Dedifferentiated amniotic fluid mesenchymal stem cell (primary cell): ENCODE data around the gene LNX2.
A peak's percentile ranks its signal among the peaks of the same experiment; 100 is the strongest.

Source experiments
- DNase-seq: peaks from one replicate; pipeline ENCODE4 v3.0.0-alpha.2; 2016; ENCODE audit errors: extremely low spot score

The LNX2 gene

DNA sequence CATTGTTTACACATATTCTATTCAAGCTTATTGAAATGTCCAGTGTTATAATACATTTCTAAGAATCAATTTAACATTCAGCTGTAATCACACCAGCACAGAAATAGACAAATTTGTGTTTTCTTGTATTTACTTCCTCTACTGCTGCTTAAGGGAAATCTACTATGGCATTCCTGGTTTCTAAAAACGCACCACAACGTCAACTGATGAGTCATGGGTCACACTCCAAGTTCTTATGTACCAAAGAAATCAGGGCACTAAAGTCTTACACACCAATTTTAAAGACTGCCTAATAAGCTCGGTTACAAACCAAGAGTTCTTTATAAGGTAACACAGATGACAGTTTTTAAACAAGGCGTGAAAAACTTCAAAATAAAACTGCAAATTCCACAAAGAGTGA, 13.2 kb downstream of the LNX2 start:
- DNase-seq: peak; percentile 50

- no peak for DNase-seq
Measured at GRCh38 chr13:27605610-27606200, 14.6 kb downstream of the LNX2 start.

GRCh38 chr13:27605099-27605498, 15.2 kb downstream of the LNX2 start:
- no peak for DNase-seq

- no peak for DNase-seq
Measured at GRCh38 chr13:27601803-27602202, 18.5 kb downstream of the LNX2 start.

GRCh38 chr13:27601208-27601607, 19.1 kb downstream of the LNX2 start:
- no peak for DNase-seq

GRCh38 chr13:27600711-27601110, 19.6 kb downstream of the LNX2 start:
- DNase-seq: no peak

DNA sequence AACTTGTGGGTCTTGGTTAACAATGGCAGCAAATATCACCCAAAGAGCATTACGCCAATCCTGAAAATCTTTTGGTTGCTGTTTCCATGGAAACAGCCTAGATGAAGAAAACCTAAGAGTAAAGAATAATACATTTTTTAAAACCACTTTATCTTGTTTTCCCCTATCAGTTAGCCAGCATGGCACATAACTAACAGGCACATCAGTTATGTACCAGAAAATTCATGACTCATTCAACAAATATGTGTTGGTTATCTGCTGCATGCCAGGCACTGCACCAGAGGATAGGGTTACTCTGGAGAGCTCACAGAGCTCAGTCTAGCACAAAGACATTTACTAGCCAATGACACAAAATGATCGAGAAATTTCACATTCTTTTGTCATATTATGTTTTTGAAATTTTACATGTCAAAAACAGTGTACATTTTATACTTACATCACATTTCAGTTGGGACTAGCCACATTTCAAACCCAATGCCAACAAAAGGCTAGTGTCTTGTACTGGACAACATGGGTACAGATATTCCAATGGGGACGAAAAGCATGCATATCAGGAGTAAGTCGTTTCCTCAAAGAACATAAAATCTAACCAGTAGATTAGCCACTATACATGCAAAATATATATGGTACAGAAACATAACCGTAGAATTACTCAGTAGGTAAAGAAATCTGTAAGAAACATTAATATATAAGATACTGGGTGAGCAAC, 20.3 kb downstream of the LNX2 start:
- DNase-seq: peak; percentile 78

DNA sequence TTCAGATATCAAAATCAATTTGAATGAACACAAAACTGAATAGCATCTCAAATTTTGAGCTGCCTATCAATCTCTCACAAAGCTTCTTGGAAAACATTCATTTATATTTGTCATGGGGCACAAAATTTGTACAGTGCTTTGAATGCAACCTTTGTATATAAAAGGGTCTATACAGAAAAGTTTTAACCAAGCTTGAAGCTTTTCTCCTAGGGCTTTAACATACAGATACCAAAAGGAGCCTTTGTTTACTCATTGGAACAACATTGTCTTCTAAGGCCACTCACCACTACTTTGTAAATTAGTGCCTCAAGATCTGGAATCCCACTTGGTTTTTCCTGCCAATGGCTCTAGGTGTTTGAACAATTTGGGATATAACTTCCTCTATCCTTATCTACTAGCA, 21.2 kb downstream of the LNX2 start:
- DNase-seq: no peak

DNA sequence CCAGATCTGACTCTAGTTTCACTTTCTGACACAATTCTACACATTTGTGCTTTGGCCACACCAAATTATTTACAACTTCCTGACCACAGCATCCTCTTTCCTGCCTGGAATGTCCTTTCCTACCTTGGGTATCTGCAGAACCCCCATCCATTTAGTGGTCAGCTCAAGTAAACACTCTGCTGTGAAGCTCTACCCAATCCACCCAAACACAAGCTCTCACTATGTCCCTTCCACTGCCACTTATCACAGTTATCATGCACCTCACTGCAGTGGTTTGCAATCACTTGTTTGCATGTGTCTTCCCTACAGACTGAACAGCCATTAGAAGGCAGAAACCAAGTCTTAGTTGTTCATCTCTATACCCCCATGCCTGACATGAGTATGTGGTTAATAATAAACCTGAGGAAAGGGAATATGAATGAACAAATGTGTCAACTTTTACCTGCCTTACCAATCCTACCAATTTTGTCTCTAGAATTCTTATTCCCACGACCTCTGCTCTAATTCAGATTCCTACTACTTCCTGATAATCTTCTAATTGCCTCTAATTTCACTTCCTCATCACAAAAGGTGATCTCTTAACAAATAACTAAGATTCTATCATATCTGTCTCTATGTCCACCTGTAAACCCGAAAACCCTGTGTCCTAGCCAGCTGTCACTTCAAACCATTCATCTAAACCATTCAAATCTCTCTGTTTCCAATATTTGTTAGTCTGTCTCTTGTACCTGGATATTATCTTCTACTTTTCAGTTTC, 25.1 kb downstream of the LNX2 start:
- no peak for DNase-seq

GRCh38 chr13:27593267-27593666, 27.1 kb downstream of the LNX2 start:
- DNase-seq: no peak

- no peak for DNase-seq
Measured at GRCh38 chr13:27592865-27593264, 27.5 kb downstream of the LNX2 start.

GRCh38 chr13:27588405-27588804, 31.9 kb downstream of the LNX2 start:
- DNase-seq: no peak

GRCh38 chr13:27587095-27587746, 33.1 kb downstream of the LNX2 start:
- no peak for DNase-seq

- DNase-seq: no peak
Measured at GRCh38 chr13:27583645-27584044, 36.7 kb downstream of the LNX2 start.

GRCh38 chr13:27578121-27579030, 42.0 kb downstream of the LNX2 start:
- no peak for DNase-seq

DNA sequence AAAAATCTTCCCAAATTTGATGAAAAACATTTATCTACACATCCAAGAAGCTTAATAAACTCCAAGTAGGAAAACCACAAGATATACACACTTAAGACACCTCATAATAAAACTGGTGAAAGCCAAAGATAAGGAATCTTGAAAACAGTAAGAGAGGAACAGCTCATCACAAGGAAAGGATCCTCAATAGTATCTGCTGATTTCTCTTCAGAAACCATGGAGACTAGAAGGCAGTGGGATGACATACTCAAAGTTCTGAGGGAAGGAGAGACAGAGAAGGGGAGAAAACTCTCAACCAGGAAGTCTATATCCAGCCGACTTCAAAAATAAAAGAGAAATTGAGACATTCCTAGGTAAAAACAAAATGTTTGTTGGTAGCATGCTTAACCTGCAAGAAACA, 45.7 kb downstream of the LNX2 start:
- DNase-seq: no peak

GRCh38 chr13:27573265-27573664, 47.1 kb downstream of the LNX2 start:
- no peak for DNase-seq

GRCh38 chr13:27572234-27572901, 48.0 kb downstream of the LNX2 start:
- DNase-seq: no peak

- DNase-seq: no peak
Measured at GRCh38 chr13:27570906-27571305, 49.4 kb downstream of the LNX2 start.

- DNase-seq: no peak
Measured at GRCh38 chr13:27569405-27569804, 50.9 kb downstream of the LNX2 start.

DNA sequence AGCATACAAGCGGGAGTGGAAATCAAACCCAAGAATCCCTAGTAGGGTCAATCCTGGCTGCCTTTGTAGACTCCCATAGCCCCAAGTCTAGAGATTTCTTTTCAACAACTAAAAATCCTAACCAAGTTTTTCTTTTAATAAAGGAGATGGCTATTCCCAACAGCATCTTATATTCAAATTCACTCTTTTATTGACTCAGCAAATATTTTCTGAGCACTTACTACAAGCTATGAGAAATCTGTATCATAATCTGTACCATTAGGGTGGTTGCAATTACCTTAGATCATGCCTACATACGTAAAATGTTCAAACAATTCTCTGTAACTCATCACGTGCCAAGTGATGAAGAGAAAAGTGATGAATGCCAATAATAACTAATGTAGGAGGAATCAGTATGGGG, 54.5 kb downstream of the LNX2 start:
- no peak for DNase-seq
